M059J (cell line): Measurements from ENCODE around the gene EVC. TPM values are rescaled to one million over a fixed set of nuclear protein-coding genes. Genes with fewer than 3 reads are reported as not detected.

Experiments used
- DNase-seq: peaks from one replicate; pipeline ENCODE4 v3.0.0-alpha.2; 2012; ENCODE audit warnings: low read depth
- total RNA-seq: library from RNA; depleted of rRNA; stranded (reverse); fragments of >200 nt; shearing (Covaris generic); gene quantifications from 2 replicates; pipeline ENCODE4 v1.2.3, GENCODE V29; 2014

Gene EVC
- total RNA-seq, 1 experiment from 2014 or later: 14.5 TPM

GRCh38 chr4:5730993-5731990 is 20.3 kb downstream of the EVC start:
- DNase-seq: no peak

GRCh38 chr4:5732158-5732557 is 21.2 kb downstream of the EVC start:
- no peak for DNase-seq

DNA sequence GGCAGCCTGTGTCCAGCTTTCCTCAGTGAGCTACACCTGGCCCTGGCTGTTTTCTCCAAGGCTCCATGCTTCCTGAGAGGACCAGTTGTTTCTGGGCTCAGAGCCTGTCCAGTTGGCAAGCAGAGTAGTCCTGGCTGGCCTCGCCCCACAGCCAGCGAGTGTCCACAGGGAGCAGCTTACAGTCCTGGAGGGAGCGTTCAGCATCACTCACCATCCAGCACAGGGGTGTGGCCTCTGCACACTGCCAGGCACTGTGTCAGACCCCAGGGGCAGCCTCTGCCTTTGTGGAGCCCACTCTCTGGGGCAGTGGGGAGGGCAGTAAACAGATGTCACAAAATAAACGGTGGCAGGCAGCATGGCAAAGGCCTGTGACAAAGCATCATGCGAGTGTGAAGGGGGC is 23.9 kb downstream of the EVC start:
- DNase-seq: no peak

DNA sequence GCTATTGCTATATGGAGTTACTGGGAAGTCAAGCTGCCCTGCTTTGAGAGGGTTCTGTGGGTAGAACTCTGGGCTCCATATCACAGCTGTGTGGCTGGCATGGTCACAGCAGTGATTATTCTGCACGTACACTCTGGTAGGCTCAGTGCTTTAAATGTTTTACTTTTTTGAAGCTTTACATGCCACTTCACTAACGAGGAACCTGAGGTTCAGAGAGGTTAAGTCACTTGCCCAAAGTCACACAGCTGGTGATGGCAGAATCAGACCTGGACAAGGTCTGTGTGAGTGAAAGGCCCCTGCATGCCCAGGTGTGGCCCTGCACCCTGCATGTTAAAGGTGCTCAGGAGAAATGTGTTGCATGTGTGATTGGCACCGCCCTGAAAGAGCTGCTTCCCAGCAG is 24.5 kb downstream of the EVC start:
- no peak for DNase-seq

DNA sequence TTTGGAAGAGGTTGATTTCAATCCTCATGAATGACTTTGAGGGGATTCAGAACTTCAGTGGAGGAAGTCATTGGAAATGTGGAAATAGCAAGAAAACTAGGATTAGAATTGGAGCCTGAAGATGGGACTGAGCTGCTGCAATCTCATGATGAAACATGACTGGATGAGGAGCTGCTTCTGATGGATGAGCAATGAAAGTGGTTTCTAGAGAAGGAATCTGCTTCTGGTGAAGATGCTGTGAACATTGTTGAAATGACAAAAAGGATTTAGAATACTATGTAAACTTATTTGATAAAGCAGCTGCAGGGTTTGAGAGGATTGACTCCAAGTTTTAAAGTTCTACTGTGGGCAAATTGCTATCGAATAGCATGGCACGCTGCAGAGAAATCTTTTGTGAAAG is 27.1 kb downstream of the EVC start:
- DNase-seq: no peak

- no peak for DNase-seq
These were observed 31.4 kb downstream of the EVC start for GRCh38 chr4:5742388-5742787.

GRCh38 chr4:5742968-5743367 is 32.0 kb downstream of the EVC start:
- DNase-seq: no peak

DNA sequence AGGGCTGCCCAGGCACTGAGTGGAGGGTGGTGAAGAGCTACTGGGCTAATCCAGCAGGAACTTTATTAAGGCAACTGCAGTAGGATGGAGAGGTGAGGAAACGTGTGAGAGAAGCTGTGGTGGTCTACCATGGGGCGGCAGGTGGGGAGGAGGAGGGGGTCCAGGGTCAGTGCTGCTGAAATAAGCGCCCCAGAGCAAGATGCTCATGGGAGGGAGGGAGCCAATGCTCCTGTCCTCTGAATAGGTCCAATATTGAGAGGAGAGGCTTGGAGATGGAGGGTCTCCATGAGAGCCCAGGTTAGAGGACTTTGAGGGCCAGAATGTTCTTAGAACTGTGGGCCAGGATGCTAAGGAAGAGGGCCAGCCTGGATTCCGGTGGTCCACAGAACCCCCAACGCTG is 35.2 kb downstream of the EVC start:
- DNase-seq: no peak

DNA sequence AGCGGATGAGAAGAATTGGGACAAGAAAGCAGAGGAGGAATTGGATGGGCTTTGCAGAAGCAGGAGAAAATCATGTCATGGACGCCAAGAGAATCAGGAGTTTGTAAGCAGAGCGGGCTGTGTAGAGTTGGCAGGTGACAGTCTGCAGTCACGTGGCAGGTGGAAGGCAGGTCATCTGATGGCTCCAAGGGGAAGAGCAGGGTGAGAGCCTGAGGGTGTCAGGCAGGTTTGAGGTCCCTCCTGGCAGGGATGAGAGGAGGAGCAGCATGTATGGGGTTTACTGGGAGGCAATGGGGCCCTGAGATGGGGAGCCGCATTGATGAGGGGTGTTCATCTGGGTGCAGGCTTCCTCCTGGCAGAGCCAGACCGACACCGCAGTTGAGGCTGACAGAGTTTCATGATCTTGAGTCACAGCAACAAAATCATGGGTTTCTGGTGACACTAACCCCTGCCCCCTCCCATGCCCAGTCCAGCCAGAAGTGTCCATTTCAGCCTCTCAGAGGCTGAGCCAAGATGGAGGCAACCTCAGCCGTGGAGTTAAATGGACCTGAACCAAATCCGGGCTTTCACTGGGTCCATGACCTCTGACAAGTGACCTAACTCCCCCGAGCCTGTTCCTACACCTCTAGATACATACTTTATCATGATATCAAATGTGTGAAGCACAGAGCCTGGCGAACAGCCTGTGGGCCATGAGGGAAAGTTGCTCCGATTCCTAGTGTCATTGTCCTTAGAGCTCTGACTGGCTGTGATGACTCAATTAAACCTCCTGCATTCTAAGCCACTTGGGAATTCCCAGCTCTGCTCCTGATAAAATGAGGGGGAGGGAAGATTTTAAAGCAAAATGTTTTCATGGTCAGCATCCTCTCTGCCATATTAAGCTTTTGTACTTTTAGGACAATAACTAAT is 36.1 kb downstream of the EVC start:
- peak; percentile 79 for DNase-seq

- peak; percentile 93 for DNase-seq
These were observed 36.9 kb downstream of the EVC start for GRCh38 chr4:5747738-5748375.

DNA sequence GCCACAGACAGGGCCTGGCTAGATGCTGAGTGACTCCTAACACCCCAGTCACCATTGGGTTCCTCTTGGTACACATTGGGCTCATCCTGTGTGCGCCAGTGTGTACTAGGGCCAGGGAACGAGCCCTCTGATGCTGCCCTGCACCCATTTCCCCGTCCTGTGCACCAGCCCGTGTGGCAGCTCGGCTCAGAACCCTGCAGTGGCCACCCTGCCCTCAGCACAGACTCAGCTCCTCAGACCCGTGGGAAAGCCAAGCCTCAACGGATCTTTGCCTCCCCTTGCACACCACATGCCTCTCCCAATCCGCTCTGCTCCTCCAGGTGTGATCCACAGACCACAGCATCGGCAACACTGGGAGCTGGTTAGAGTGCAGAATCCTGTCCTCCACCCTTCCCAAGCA is 38.6 kb downstream of the EVC start:
- no peak for DNase-seq

DNA sequence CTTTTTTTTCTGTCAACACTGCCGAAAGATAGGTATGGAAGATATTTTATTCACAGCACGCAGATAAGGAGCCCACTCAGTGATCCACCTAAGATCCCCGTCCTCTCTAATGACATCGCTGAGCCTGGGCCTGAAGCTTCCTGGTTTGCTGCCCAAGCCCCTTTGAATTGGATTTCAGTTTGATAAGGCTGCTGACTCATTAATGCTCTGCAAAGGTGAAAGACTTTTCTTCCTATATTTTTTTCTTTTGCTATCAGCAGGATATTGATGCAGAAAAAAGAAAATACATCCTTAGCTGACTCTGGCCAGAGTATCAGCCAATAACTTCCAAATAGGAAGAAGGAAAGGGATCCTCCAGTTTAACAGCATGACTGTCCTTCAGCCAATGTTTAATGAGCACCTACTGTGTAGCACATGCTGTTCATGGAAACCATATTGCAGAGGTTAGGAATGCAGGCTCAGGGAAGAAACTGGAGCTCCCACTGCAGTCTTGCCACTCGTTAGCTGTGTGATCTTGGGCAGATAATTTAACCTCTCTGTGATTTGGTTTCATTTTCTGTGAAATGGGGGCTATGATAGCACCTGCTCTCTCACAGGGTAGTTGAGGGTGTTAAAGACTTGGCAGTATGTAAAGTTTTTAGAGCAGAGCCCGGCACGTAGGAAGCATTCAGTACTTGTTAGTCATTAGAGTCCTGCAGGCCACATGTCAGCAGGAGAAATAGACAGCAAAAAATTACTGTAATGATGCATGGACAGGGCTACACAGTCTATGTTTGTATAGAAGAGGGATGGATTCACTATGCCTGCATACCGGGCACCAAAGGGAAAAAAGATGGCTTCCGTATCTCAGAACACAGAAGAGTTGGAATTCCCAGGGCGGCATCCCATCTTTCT is 39.3 kb downstream of the EVC start:
- peak; percentile 40 for DNase-seq

DNA sequence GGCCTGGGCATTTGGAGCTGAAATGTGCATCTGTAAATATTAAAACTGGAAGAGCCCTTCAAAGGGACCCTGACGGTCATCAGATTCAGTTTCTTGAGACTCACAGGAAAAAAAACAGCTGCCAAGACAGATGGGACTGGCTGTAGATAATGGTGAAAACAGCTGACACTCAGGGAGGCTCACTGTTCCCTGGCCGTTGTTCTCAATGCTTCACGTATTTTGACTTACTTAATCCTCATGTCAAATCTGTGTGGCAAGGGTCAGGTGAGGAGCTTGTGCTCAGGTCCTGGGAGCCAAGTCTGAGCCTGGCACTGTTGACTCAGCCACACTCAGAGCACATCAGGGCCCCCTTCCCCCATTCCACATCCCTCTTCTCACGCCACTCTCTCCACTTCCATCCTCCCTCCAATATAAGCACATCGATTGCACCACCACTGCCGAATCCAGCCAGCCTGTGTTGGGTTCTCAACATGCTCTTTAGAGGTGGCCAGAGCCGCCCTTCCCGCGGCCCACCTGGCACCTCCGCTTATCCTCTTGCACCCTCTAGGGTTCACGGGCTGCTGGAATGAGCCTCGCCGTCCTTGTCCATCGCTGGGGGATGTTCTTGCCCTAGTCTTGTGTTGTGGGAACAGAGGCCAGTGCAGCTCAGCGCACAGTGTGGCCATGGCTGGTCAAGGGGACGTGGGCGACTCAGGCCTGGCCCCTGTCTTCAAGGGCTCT is 40.1 kb downstream of the EVC start:
- DNase-seq: peak; percentile 57

GRCh38 chr4:5751666-5752375 is 40.8 kb downstream of the EVC start:
- no peak for DNase-seq

- DNase-seq: peak; percentile 31
These were observed 41.6 kb downstream of the EVC start for GRCh38 chr4:5752376-5753184.

GRCh38 chr4:5753366-5753765 is 42.4 kb downstream of the EVC start:
- no peak for DNase-seq

GRCh38 chr4:5753766-5754528 is 42.9 kb downstream of the EVC start:
- DNase-seq: peak; percentile 90

GRCh38 chr4:5754529-5754881 is 43.5 kb downstream of the EVC start:
- no peak for DNase-seq
